ENCODE results near the gene OR51E2.

DNA sequence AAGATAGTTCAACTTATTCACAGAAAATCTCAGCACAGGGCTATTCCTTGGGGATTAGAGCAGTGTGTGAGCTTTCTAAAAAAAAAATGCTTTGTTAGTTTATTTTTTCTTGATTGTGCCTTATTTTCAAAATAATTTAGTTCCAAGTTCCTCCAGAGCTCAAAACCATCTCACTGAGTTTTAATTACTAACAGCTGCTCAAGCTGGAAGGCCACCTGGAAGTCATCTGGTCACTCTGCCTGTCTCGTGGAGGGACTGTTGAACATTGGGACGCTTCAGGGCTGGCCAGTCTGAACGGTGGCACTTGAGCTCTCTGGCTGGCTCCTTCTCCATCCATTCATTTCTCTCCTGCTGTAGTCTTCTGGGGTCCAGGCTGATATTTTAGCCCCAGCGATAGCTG, 49.9 kb downstream of the OR51E2 start:
- TF ChIP-seq, protein P1, sequence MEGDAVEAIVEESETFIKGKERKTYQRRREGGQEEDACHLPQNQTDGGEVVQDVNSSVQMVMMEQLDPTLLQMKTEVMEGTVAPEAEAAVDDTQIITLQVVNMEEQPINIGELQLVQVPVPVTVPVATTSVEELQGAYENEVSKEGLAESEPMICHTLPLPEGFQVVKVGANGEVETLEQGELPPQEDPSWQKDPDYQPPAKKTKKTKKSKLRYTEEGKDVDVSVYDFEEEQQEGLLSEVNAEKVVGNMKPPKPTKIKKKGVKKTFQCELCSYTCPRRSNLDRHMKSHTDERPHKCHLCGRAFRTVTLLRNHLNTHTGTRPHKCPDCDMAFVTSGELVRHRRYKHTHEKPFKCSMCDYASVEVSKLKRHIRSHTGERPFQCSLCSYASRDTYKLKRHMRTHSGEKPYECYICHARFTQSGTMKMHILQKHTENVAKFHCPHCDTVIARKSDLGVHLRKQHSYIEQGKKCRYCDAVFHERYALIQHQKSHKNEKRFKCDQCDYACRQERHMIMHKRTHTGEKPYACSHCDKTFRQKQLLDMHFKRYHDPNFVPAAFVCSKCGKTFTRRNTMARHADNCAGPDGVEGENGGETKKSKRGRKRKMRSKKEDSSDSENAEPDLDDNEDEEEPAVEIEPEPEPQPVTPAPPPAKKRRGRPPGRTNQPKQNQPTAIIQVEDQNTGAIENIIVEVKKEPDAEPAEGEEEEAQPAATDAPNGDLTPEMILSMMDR (conservative IDR thresholded peaks at IDR 0.05 in 1 of 2, IDR thresholded peaks at IDR 0.05 in 1 of 2; ENCODE audit: extremely low read depth in 1 of 2, insufficient read depth in 1 of 2, low read depth in 1 of 2, low read length in 2 of 2): no peak
- TF ChIP-seq EZH2 (IDR thresholded peaks at IDR 0.05; ENCODE audit: borderline replicate concordance, low read length): no peak
